Keratinocyte (primary cell): ENCODE data around the gene TOMM20. TPM values are rescaled to one million over a fixed set of nuclear protein-coding genes. Genes with fewer than 3 reads are reported as not detected.

Experiments
- DNase-seq: peaks from one replicate; pipeline ENCODE4 v3.0.0-alpha.2; 2011; ENCODE audit warnings: low read depth, missing footprints, low spot score
- FAIRE-seq: peaks from 2 replicates; lab custom pipeline; 2011; peaks lifted over from hg19 to GRCh38; lab: Jason Lieb, UNC
- H2AFZ ChIP-seq: 2 replicates; pipeline ENCODE4 v1.6.0; 2012; ENCODE audit warnings: low read length, control low read depth, inconsistent platforms; ENCODE audit not compliant: control insufficient read depth
- H3K27ac ChIP-seq: 2 replicates; pipeline ENCODE4 v1.5.1; 2011; ENCODE audit warnings: low read length; ENCODE audit not compliant: control insufficient read depth, insufficient read depth
- H3K27me3 ChIP-seq: 3 replicates; pipeline ENCODE4 v1.6.0; 2011; ENCODE audit warnings: low read length; ENCODE audit not compliant: control insufficient read depth, insufficient read depth; ENCODE audit errors: extremely low read depth
- H3K36me3 ChIP-seq, 2 experiments: 2 replicates in 1 of 2; 3 replicates in 1 of 2; pipeline ENCODE4 v1.5.1; 2011; ENCODE audit warnings: low read length in 2 of 2, mild to moderate bottlenecking in 1 of 2; ENCODE audit not compliant: control insufficient read depth in 2 of 2, insufficient read depth in 2 of 2; ENCODE audit errors: extremely low read depth in 1 of 2
- H3K4me1 ChIP-seq: 3 replicates; pipeline ENCODE4 v1.5.1; 2011; ENCODE audit warnings: low read length; ENCODE audit not compliant: control insufficient read depth, insufficient read depth; ENCODE audit errors: extremely low read depth
- H3K4me2 ChIP-seq: 3 replicates; pipeline ENCODE4 v1.6.0; 2011; ENCODE audit warnings: low read depth, low read length; ENCODE audit not compliant: control insufficient read depth, insufficient read depth; ENCODE audit errors: extremely low read depth
- H3K4me3 ChIP-seq, 3 experiments: fragments of 200-600 bp in 1 of 3; sonication (generic) in 1 of 3; 2 replicates in 2 of 3; 3 replicates in 1 of 3; pipeline ENCODE4 v1.5.1; 2011 to 2016; ENCODE audit warnings: low read length in 3 of 3, mild to moderate bottlenecking in 3 of 3, control low read depth in 2 of 3, inconsistent platforms in 1 of 3, low read depth in 1 of 3, mixed read lengths in 1 of 3, mixed run types in 1 of 3, moderate library complexity in 1 of 3; ENCODE audit not compliant: control insufficient read depth in 2 of 3, insufficient read depth in 2 of 3; ENCODE audit errors: extremely low read depth in 1 of 3
- H3K79me2 ChIP-seq: 2 replicates; pipeline ENCODE4 v1.6.0; 2012; ENCODE audit warnings: low read length; ENCODE audit not compliant: control insufficient read depth, insufficient read depth
- H3K9ac ChIP-seq: 3 replicates; pipeline ENCODE4 v1.6.0; 2011; ENCODE audit warnings: low read length; ENCODE audit not compliant: control insufficient read depth, insufficient read depth; ENCODE audit errors: extremely low read depth
- H3K9me1 ChIP-seq: 3 replicates; pipeline ENCODE4 v1.6.0; 2011; ENCODE audit warnings: low read length; ENCODE audit not compliant: control insufficient read depth, insufficient read depth; ENCODE audit errors: extremely low read depth
- H3K9me3 ChIP-seq: 2 replicates; pipeline ENCODE4 v1.5.1; 2012; ENCODE audit warnings: low read depth, low read length; ENCODE audit not compliant: control insufficient read depth
- H4K20me1 ChIP-seq: 3 replicates; pipeline ENCODE4 v1.6.0; 2011; ENCODE audit warnings: low read length; ENCODE audit not compliant: control insufficient read depth, insufficient read depth; ENCODE audit errors: extremely low read depth
- EZH2 ChIP-seq: IDR thresholded peaks from one replicate; pipeline ENCODE4 v1.6.1; 2012; ENCODE audit warnings: inconsistent platforms, mild to moderate bottlenecking, low read length, moderate library complexity
- dilution Hi-C: fragments of 300-500 bp; cut with MboI; formaldehyde crosslinking; loops from one replicate; pipeline ENCODE4 v1.7.0; 2020; ENCODE audit warnings: low sequenced_read_pairs; ENCODE audit not compliant: extremely low pct_ligation_motif_present
- polyA plus RNA-seq, 5 experiments: library from polyadenylated mRNA; depleted of rRNA in 3 of 5; stranded (reverse) in 3 of 5; stranded (forward) in 1 of 5; unstranded in 1 of 5; fragments of >200 nt; gene quantifications; 1 replicate in 1 of 5; 2 replicates in 3 of 5; 3 replicates in 1 of 5; pipeline versions ENCODE4 v1.2.1 to v1.2.3, GENCODE V29; 2011 to 2012; ENCODE audit warnings: missing spikeins in 2 of 5, low read depth in 1 of 5, low replicate concordance in 1 of 5
- TF ChIP-seq, protein P1 (sequence below), 3 experiments: IDR thresholded peaks in 1 of 3; conservative IDR thresholded peaks in 1 of 3; optimal IDR thresholded peaks in 1 of 3; 2 replicates in 2 of 3; 3 replicates in 1 of 3; pipeline versions ENCODE3 to v1.5.1; 2011; ENCODE audit warnings: low read length in 3 of 3, mild to moderate bottlenecking in 3 of 3, moderate library complexity in 2 of 3, control low read depth in 1 of 3, inconsistent platforms in 1 of 3; ENCODE audit not compliant: insufficient read depth in 2 of 3; ENCODE audit errors: extremely low read depth in 1 of 3

TOMM20 gene
- polyA plus RNA-seq, 1 donor (not counting 4 experiments of a cell fraction or from before 2014, with no cell fraction given), result 140 TPM

DNA sequence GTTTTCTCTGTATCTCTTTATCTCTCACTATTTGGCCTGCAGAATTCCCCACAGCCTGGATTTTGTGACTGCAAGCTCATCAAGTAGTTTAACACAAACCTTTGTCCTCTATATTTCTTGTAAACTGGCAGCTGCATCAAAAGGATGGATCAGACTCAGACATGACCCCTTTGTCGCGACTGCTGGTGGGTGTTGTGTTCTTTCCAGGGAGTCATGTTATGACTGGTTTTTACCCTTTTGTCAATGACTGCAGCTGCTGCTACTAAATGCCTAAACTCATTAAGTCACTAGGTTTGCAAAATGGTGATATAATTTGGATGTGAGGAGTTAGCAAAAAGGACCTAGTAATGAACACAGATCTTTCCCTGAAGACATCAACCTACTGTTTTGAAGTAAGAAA, 10.2 kb upstream of the TOMM20 start:
- dilution Hi-C loops, result no loop called here
- peaks cover 40 to 41% of the 10 kb centered on the region in 2 experiments for H3K36me3 ChIP-seq
- no peaks in the 10 kb centered on the region for H3K9me1 ChIP-seq
- H3K27me3 ChIP-seq, result no peaks in the 10 kb centered on the region
- no peak overlapping the region for H3K4me2 ChIP-seq
- no peak for TF ChIP-seq EZH2
- TF ChIP-seq, protein P1, sequence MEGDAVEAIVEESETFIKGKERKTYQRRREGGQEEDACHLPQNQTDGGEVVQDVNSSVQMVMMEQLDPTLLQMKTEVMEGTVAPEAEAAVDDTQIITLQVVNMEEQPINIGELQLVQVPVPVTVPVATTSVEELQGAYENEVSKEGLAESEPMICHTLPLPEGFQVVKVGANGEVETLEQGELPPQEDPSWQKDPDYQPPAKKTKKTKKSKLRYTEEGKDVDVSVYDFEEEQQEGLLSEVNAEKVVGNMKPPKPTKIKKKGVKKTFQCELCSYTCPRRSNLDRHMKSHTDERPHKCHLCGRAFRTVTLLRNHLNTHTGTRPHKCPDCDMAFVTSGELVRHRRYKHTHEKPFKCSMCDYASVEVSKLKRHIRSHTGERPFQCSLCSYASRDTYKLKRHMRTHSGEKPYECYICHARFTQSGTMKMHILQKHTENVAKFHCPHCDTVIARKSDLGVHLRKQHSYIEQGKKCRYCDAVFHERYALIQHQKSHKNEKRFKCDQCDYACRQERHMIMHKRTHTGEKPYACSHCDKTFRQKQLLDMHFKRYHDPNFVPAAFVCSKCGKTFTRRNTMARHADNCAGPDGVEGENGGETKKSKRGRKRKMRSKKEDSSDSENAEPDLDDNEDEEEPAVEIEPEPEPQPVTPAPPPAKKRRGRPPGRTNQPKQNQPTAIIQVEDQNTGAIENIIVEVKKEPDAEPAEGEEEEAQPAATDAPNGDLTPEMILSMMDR (optimal IDR thresholded peaks at IDR 0.05 in 1 of 3, IDR thresholded peaks at IDR 0.05 in 1 of 3, conservative IDR thresholded peaks at IDR 0.05 in 1 of 3; ENCODE audit: extremely low read depth in 1 of 3, insufficient read depth in 2 of 3, low read length in 3 of 3), result no peak
- no peaks in the 10 kb centered on the region for H4K20me1 ChIP-seq
- H3K4me3 ChIP-seq, result no peak overlapping the region
- no peaks in the 10 kb centered on the region for H3K9me3 ChIP-seq
- H3K27ac ChIP-seq, result no peak overlapping the region
- no peak overlapping the region for H2AFZ ChIP-seq
- DNase-seq (no peak), FAIRE-seq (no peak)
- H3K79me2 ChIP-seq, result peaks cover 10% of the 10 kb centered on the region
- no peaks in the 10 kb centered on the region for H3K4me1 ChIP-seq
- no peak overlapping the region for H3K9ac ChIP-seq

- FAIRE-seq (no peak), DNase-seq (no peak)
- Histone ChIP-seq H3K9ac (no peak overlapping the region), H3K4me3 (no peak overlapping the region), H3K36me3 (peaks cover 38 to 48% of the 10 kb centered on the region in 2 experiments), H3K9me3 (no peaks in the 10 kb centered on the region), H3K9me1 (no peaks in the 10 kb centered on the region), H3K27me3 (no peaks in the 10 kb centered on the region), H4K20me1 (no peaks in the 10 kb centered on the region), H3K4me2 (no peak overlapping the region), H3K79me2 (peaks cover 5% of the 10 kb centered on the region), H3K27ac (no peak overlapping the region), H3K4me1 (no peaks in the 10 kb centered on the region), H2AFZ (no peak overlapping the region)
- TF ChIP-seq, protein P1 (optimal IDR thresholded peaks at IDR 0.05 in 1 of 3, IDR thresholded peaks at IDR 0.05 in 1 of 3, conservative IDR thresholded peaks at IDR 0.05 in 1 of 3; ENCODE audit: extremely low read depth in 1 of 3, insufficient read depth in 2 of 3, low read length in 3 of 3), result no peak
- TF ChIP-seq EZH2, result no peak
- dilution Hi-C loops, result no loop called here
Observed at GRCh38 chr1:235136111-235136510, 7.5 kb upstream of the TOMM20 start.
